Endothelial cell of umbilical vein (primary cell): ENCODE measurements around the gene LEP. TPM values are rescaled to one million over a fixed set of nuclear protein-coding genes. Genes with fewer than 3 reads are reported as not detected.

Experiments used
- BruUV-seq: library from RNA; stranded (reverse); fragments of 400-500 nt; replicated peaks from 2 replicates; lab custom pipeline; 2021; lab: Mats Ljungman, UMichigan
- CTCF ChIA-PET: fragments of 300-600, 350-600 bp; sonication (Branson Sonifier 250); formaldehyde crosslinking; loops from one replicate; lab custom pipeline; 2021; ENCODE audit warnings: antibody characterized with exemption, inconsistent platforms; lab: Charles Lee
- POLR2A ChIA-PET: fragments of 300-600, 350-600 bp; sonication (Branson Sonifier 250); formaldehyde crosslinking; loops from one replicate; lab custom pipeline; 2021; ENCODE audit warnings: antibody characterized with exemption, inconsistent platforms; lab: Charles Lee
- DNase-seq: peaks from one replicate; pipeline ENCODE4 v3.0.0-alpha.2; 2011; ENCODE audit warnings: low read depth, low spot score
- FAIRE-seq: peaks from 2 replicates; lab custom pipeline; 2011; peaks lifted over from hg19 to GRCh38; lab: Jason Lieb, UNC
- H2AFZ ChIP-seq: 2 replicates; pipeline ENCODE4 v1.6.0; 2012; ENCODE audit warnings: low read depth, low read length, control low read depth, inconsistent platforms
- H3K27ac ChIP-seq: 2 replicates; pipeline ENCODE4 v1.5.1; 2011; ENCODE audit warnings: low read depth, mild to moderate bottlenecking, control low read depth, low read length, moderate library complexity; ENCODE audit not compliant: insufficient read depth
- H3K27me3 ChIP-seq, 2 experiments: 2 replicates each; pipeline versions ENCODE4 v1.6.0 to v1.6.1; 2011; ENCODE audit warnings: low read length in 2 of 2, mixed read lengths in 1 of 2; ENCODE audit not compliant: control insufficient read depth in 2 of 2, insufficient read depth in 2 of 2
- H3K36me3 ChIP-seq, 2 experiments: 2 replicates in 1 of 2; 3 replicates in 1 of 2; pipeline ENCODE4 v1.5.1; 2011; ENCODE audit warnings: low read length in 2 of 2, mild to moderate bottlenecking in 1 of 2, moderate library complexity in 1 of 2; ENCODE audit not compliant: control insufficient read depth in 2 of 2, insufficient read depth in 2 of 2; ENCODE audit errors: extremely low read depth in 1 of 2
- H3K4me1 ChIP-seq: 3 replicates; pipeline ENCODE4 v1.5.1; 2011; ENCODE audit warnings: mild to moderate bottlenecking, low read length; ENCODE audit not compliant: control insufficient read depth, insufficient read depth; ENCODE audit errors: extremely low read depth
- H3K4me2 ChIP-seq: 2 replicates; pipeline ENCODE4 v1.6.1; 2011; ENCODE audit warnings: low read length, control low read depth, mixed read lengths; ENCODE audit not compliant: insufficient read depth
- H3K4me3 ChIP-seq, 3 experiments: fragments of 200-600 bp in 1 of 3; sonication (generic), shearing (Covaris generic) in 1 of 3; replicated peaks in 1 of 3; 2 replicates each; pipeline ENCODE4 v1.5.1; 2011 to 2016; ENCODE audit warnings: control low read depth in 3 of 3, low read length in 3 of 3, mild to moderate bottlenecking in 2 of 3, inconsistent platforms in 1 of 3, low read depth in 1 of 3, moderate library complexity in 1 of 3; ENCODE audit not compliant: insufficient read depth in 1 of 3
- H3K79me2 ChIP-seq: 2 replicates; pipeline ENCODE4 v1.6.0; 2012; ENCODE audit warnings: low read length, inconsistent platforms; ENCODE audit not compliant: control insufficient read depth, insufficient read depth
- H3K9ac ChIP-seq: replicated peaks from 2 replicates; pipeline ENCODE3; 2011; ENCODE audit warnings: low read length, control low read depth; ENCODE audit not compliant: insufficient read depth; ENCODE audit errors: extremely low read depth
- H3K9me1 ChIP-seq: replicated peaks from 3 replicates; pipeline ENCODE4 v1.6.0; 2011; ENCODE audit warnings: mild to moderate bottlenecking, low read length; ENCODE audit not compliant: control insufficient read depth, insufficient read depth; ENCODE audit errors: extremely low read depth
- H3K9me3 ChIP-seq: replicated peaks from 2 replicates; pipeline ENCODE4 v1.5.1; 2012; ENCODE audit warnings: low read length, inconsistent platforms; ENCODE audit not compliant: control insufficient read depth, insufficient read depth
- H4K20me1 ChIP-seq: replicated peaks from 2 replicates; pipeline ENCODE3; 2011; ENCODE audit warnings: mild to moderate bottlenecking, low read length; ENCODE audit not compliant: control insufficient read depth, insufficient read depth; ENCODE audit errors: extremely low read depth
- CTCF ChIP-seq, 2 donors: IDR thresholded peaks; 1 replicate in 1 of 2; 2 replicates in 1 of 2; pipeline ENCODE4 v1.5.1; 2011; ENCODE audit warnings: low read length in 2 of 2, mild to moderate bottlenecking in 2 of 2, moderate library complexity in 2 of 2, control low read depth in 1 of 2, inconsistent platforms in 1 of 2, low read depth in 1 of 2; ENCODE audit not compliant: insufficient read depth in 1 of 2; ENCODE audit errors: extremely low read depth in 1 of 2
- GATA2 ChIP-seq: IDR thresholded peaks from 2 replicates; pipeline ENCODE4 v1.7.0; 2011; ENCODE audit warnings: low read depth, mild to moderate bottlenecking, moderate library complexity, mixed read lengths, low read length; ENCODE audit not compliant: insufficient read length, insufficient read depth
- dilution Hi-C: fragments of 300-500 bp; cut with MboI; formaldehyde crosslinking; loops from one replicate; pipeline ENCODE4 v1.15.0; 2019; ENCODE audit warnings: low sequenced_read_pairs; ENCODE audit not compliant: extremely low pct_ligation_motif_present
- intact Hi-C: fragments of 100-400 bp; cut with micrococcal nuclease; formaldehyde crosslinking; loops from one replicate; pipeline ENCODE4 v1.10.0; 2022
- polyA plus RNA-seq, 4 experiments: library from polyadenylated mRNA; depleted of rRNA in 3 of 4; stranded (reverse) in 3 of 4; unstranded in 1 of 4; fragments of >200 nt; gene quantifications; 2 replicates each; pipeline versions ENCODE4 v1.2.1 to v1.2.3, GENCODE V29; 2011 to 2012; ENCODE audit warnings: missing spikeins in 1 of 4
- total RNA-seq: library from RNA; stranded (reverse); gene quantifications from 2 replicates; pipeline ENCODE4 v1.2.3, GENCODE V29; 2021
- TF ChIP-seq, protein P1 (sequence below): IDR thresholded peaks from 2 replicates; pipeline ENCODE4 v1.6.1; 2011; ENCODE audit not compliant: insufficient read depth, insufficient read length

LEP gene
- total and polyA plus RNA-seq, 2 donors (not counting 3 experiments of a cell fraction or from before 2014, with no cell fraction given) = not detected

- no peak for FAIRE-seq
- intact Hi-C loops (no loop called here), dilution Hi-C loops (loop anchor here (25.0 kb wide), 1 partner anchor 506 kb away; no protein-coding TSS in a partner anchor)
- ChIA-PET POLR2A (no interaction called here), CTCF (interaction anchor here (1.2 to 4.5 kb wide), 2 partner anchors 8 to 9 kb away, joined by 4 to 34 read pairs; no protein-coding TSS in a partner anchor)
- H3K79me2 ChIP-seq = no peaks in the 10 kb centered on the region
- H3K4me3 ChIP-seq = no peak overlapping the region
- H3K9me3 ChIP-seq = no peaks in the 10 kb centered on the region
- H2AFZ ChIP-seq = no peak overlapping the region
- H3K9me1 ChIP-seq = no peaks in the 10 kb centered on the region
- no peak overlapping the region for H3K4me2 ChIP-seq
- BruUV-seq = no TSS peak
- H3K27ac ChIP-seq = no peak overlapping the region
- peaks cover 19 to 41% of the 10 kb centered on the region in 2 experiments for H3K27me3 ChIP-seq
- no peaks in the 10 kb centered on the region for H3K36me3 ChIP-seq
- no peaks in the 10 kb centered on the region for H3K4me1 ChIP-seq
- TF ChIP-seq CTCF (IDR thresholded peaks at IDR 0.05; ENCODE audit: extremely low read depth in 1 of 2, insufficient read depth in 1 of 2, low read depth in 1 of 2, low read length in 2 of 2) (peak in 1 of 2 donors; percentile 7), GATA2 (no peak)
- no peak overlapping the region for H3K9ac ChIP-seq
- H4K20me1 ChIP-seq = no peaks in the 10 kb centered on the region
- no peak for DNase-seq
Observed at GRCh38 chr7:128217967-128218652, 23.0 kb upstream of the LEP start.

- Histone ChIP-seq H3K9me1 (no peaks in the 10 kb centered on the region), H3K4me1 (no peaks in the 10 kb centered on the region), H3K36me3 (no peaks in the 10 kb centered on the region), H3K79me2 (no peaks in the 10 kb centered on the region), H3K9ac (no peak overlapping the region), H3K9me3 (no peaks in the 10 kb centered on the region), H3K4me3 (no peak overlapping the region), H3K27ac (no peak overlapping the region), H3K4me2 (no peak overlapping the region), H3K27me3 (peaks cover 17 to 34% of the 10 kb centered on the region in 2 experiments), H4K20me1 (no peaks in the 10 kb centered on the region), H2AFZ (no peak overlapping the region)
- TF ChIP-seq, protein P1, sequence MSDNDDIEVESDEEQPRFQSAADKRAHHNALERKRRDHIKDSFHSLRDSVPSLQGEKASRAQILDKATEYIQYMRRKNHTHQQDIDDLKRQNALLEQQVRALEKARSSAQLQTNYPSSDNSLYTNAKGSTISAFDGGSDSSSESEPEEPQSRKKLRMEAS = no peak
- dilution Hi-C loops = loop anchor here (25.0 kb wide), 1 partner anchor 507 kb away; no protein-coding TSS in a partner anchor
- ChIA-PET POLR2A (no interaction called here), CTCF (interaction anchor here (1.6 to 4.5 kb wide), 2 partner anchors 10 to 706 kb away, joined by 3 to 34 read pairs; no protein-coding TSS in a partner anchor)
- intact Hi-C loops = no loop called here
- BruUV-seq = no TSS peak
- DNase-seq = no peak
- no peak for FAIRE-seq
Observed at GRCh38 chr7:128219636-128220035, 21.4 kb upstream of the LEP start.
